Skeletal muscle satellite cell (primary cell): ENCODE results near the gene TTC28.

Experiments used
- H3K27me3 ChIP-seq: 2 replicates; pipeline ENCODE4 v1.7.0; 2013; ENCODE audit warnings: low read length; ENCODE audit not compliant: control insufficient read depth, insufficient read depth
- H3K36me3 ChIP-seq: 2 replicates; pipeline ENCODE4 v1.7.0; 2013; ENCODE audit warnings: mild to moderate bottlenecking, control low read depth, low read length; ENCODE audit not compliant: insufficient read depth
- H3K4me1 ChIP-seq: 2 replicates; pipeline ENCODE4 v1.7.0; 2013; ENCODE audit warnings: low read length; ENCODE audit not compliant: control insufficient read depth, insufficient read depth
- H3K4me2 ChIP-seq: 2 replicates; pipeline ENCODE4 v1.7.0; 2013; ENCODE audit warnings: mild to moderate bottlenecking, low read length
- H3K4me3 ChIP-seq: 2 replicates; pipeline ENCODE4 v1.7.0; 2013; ENCODE audit warnings: low read length
- H3K9ac ChIP-seq: 2 replicates; pipeline ENCODE4 v1.7.0; 2013; ENCODE audit warnings: mild to moderate bottlenecking, low read depth, low read length, moderate library complexity
- H3K9me3 ChIP-seq: replicated peaks from 2 replicates; pipeline ENCODE4 v1.7.0; 2013; ENCODE audit warnings: mild to moderate bottlenecking, control low read depth, low read length

TTC28 gene

GRCh38 chr22:28002863-28003565 lies 676.6 kb downstream of the TTC28 start:
- no peak overlapping the region for H3K4me3 ChIP-seq
- H3K4me1 ChIP-seq: peaks cover 11% of the 10 kb centered on the region
- no peaks in the 10 kb centered on the region for H3K36me3 ChIP-seq
- no peaks in the 10 kb centered on the region for H3K9me3 ChIP-seq
- no peaks in the 10 kb centered on the region for H3K27me3 ChIP-seq
- no peak overlapping the region for H3K9ac ChIP-seq
- H3K4me2 ChIP-seq: no peak overlapping the region

GRCh38 chr22:28002181-28002700 lies 677.4 kb downstream of the TTC28 start:
- no peak overlapping the region for H3K9ac ChIP-seq

GRCh38 chr22:28001171-28001835 lies 678.3 kb downstream of the TTC28 start:
- no peak overlapping the region for H3K9ac ChIP-seq
- no peak overlapping the region for H3K4me2 ChIP-seq
- H3K36me3 ChIP-seq: no peaks in the 10 kb centered on the region
- no peaks in the 10 kb centered on the region for H3K9me3 ChIP-seq
- no peaks in the 10 kb centered on the region for H3K27me3 ChIP-seq
- H3K4me3 ChIP-seq: no peak overlapping the region
- H3K4me1 ChIP-seq: peaks cover 9% of the 10 kb centered on the region

More at GRCh38 chr22:28002181-28002700, 677.4 kb downstream of the TTC28 start:
- Histone ChIP-seq H3K27me3 (no peaks in the 10 kb centered on the region), H3K36me3 (no peaks in the 10 kb centered on the region), H3K4me1 (peaks cover 11% of the 10 kb centered on the region), H3K4me3 (no peak overlapping the region), H3K9me3 (no peaks in the 10 kb centered on the region), H3K4me2 (no peak overlapping the region)

- Histone ChIP-seq H3K4me1 (peaks cover 3% of the 10 kb centered on the region), H3K9me3 (no peaks in the 10 kb centered on the region), H3K36me3 (no peaks in the 10 kb centered on the region), H3K4me2 (no peak overlapping the region), H3K4me3 (no peak overlapping the region), H3K9ac (no peak overlapping the region), H3K27me3 (no peaks in the 10 kb centered on the region)
Observed at GRCh38 chr22:28000361-28000760, 679.3 kb downstream of the TTC28 start.

GRCh38 chr22:27999876-28000275 lies 679.8 kb downstream of the TTC28 start:
- no peaks in the 10 kb centered on the region for H3K36me3 ChIP-seq
- H3K4me1 ChIP-seq: peaks cover 3% of the 10 kb centered on the region
- H3K9me3 ChIP-seq: no peaks in the 10 kb centered on the region
- no peak overlapping the region for H3K9ac ChIP-seq
- H3K27me3 ChIP-seq: no peaks in the 10 kb centered on the region
- H3K4me3 ChIP-seq: no peak overlapping the region
- no peak overlapping the region for H3K4me2 ChIP-seq

- H3K4me3 ChIP-seq: no peak overlapping the region
- no peaks in the 10 kb centered on the region for H3K36me3 ChIP-seq
- H3K9ac ChIP-seq: no peak overlapping the region
- H3K9me3 ChIP-seq: no peaks in the 10 kb centered on the region
- peaks cover 3% of the 10 kb centered on the region for H3K4me1 ChIP-seq
- H3K27me3 ChIP-seq: no peaks in the 10 kb centered on the region
- no peak overlapping the region for H3K4me2 ChIP-seq
Observed at GRCh38 chr22:27998511-27999410, 680.9 kb downstream of the TTC28 start.

- H3K27me3 ChIP-seq: no peaks in the 10 kb centered on the region
- H3K4me2 ChIP-seq: no peak overlapping the region
- H3K36me3 ChIP-seq: peaks cover under 1% of the 10 kb centered on the region
- no peaks in the 10 kb centered on the region for H3K4me1 ChIP-seq
- no peaks in the 10 kb centered on the region for H3K9me3 ChIP-seq
- H3K9ac ChIP-seq: no peak overlapping the region
- no peak overlapping the region for H3K4me3 ChIP-seq
Observed at GRCh38 chr22:27997538-27997937, 682.1 kb downstream of the TTC28 start.

GRCh38 chr22:27996981-27997380 lies 682.7 kb downstream of the TTC28 start:
- Histone ChIP-seq H3K27me3 (no peaks in the 10 kb centered on the region), H3K4me3 (no peak overlapping the region), H3K4me1 (no peaks in the 10 kb centered on the region), H3K9me3 (no peaks in the 10 kb centered on the region), H3K9ac (no peak overlapping the region), H3K4me2 (no peak overlapping the region), H3K36me3 (peaks cover 6% of the 10 kb centered on the region)

GRCh38 chr22:27996529-27996925 lies 683.1 kb downstream of the TTC28 start:
- Histone ChIP-seq H3K36me3 (peaks cover 6% of the 10 kb centered on the region), H3K9ac (no peak overlapping the region), H3K4me1 (no peaks in the 10 kb centered on the region), H3K9me3 (no peaks in the 10 kb centered on the region), H3K4me2 (no peak overlapping the region), H3K4me3 (no peak overlapping the region), H3K27me3 (no peaks in the 10 kb centered on the region)

GRCh38 chr22:27995801-27996528 lies 683.7 kb downstream of the TTC28 start:
- no peak overlapping the region for H3K4me2 ChIP-seq
- no peaks in the 10 kb centered on the region for H3K27me3 ChIP-seq
- H3K9me3 ChIP-seq: no peaks in the 10 kb centered on the region
- no peaks in the 10 kb centered on the region for H3K4me1 ChIP-seq
- no peak overlapping the region for H3K4me3 ChIP-seq
- peaks cover 6% of the 10 kb centered on the region for H3K36me3 ChIP-seq
- H3K9ac ChIP-seq: no peak overlapping the region
